ENCODE data around the gene FOXA1.
A peak's percentile ranks its signal among the peaks of the same experiment; 100 is the strongest.

Gene FOXA1

DNA sequence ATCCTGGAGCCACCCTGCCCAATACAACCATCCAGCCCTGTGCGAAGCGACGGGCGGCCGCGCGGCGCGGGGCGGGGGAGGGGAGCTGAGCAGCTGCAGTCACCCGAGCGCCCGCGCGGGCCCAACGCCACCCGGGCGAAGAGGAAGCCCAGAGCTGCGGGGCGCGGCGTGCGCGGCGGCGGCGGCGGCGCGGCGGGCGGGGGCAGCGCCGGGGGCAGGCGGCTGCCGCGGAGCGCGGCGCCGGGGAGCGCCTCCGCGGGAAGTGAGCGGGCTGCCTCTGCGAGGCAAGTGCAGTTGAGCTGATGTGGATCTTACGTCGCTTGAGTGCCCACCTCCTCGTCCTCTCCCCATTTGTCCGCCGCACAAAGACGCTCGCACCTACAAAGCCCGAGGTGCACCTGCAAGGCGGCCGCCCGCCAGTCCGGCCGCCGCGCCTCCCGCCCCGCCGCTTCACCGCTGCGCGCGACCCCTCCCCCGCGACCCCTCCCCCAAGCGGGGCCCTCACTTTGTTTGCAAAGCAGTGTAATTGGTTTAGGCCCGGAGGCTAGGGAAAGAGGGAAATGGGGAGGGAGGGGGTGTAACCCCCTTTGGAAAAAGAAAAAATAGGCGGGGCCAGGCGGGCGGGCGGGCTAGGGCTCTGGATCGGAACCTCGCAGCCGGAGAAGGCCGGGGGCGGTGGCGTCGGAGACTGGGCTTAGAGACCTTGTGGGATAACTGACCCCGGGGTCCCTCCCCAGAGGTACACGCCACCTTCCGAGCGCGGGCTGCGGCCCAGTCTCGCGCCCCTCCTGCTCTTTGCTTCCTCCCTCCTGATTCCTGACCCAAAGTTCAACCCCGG lies at the start of gene FOXA1, which contains the start of gene TTC6:
Gene FOXA1, minus strand, starts transcription at position 279 of the 838 bp plus-strand sequence. Its CDS starts 277 bp downstream, at position 2.
Gene TTC6, plus strand, starts transcription at position 659 of the 838 bp plus-strand sequence. CDS start 26,436 bp downstream, outside the sequence.
- TF ChIP-seq ZFX (IDR thresholded peaks at IDR 0.05; ENCODE audit: borderline replicate concordance) (no peak), CTCF (IDR thresholded peaks at IDR 0.05) (no peak)
- peak within 1 kb of the TSS; percentile 100 for H3K27ac ChIP-seq

- no peak for TF ChIP-seq CTCF (IDR thresholded peaks at IDR 0.05)
- TF ChIP-seq ZFX (IDR thresholded peaks at IDR 0.05; ENCODE audit: borderline replicate concordance), result no peak
- peak overlapping the region; percentile 87 for H3K27ac ChIP-seq
Observed at GRCh38 chr14:37643701-37644100, 48.7 kb upstream of the FOXA1 start.

DNA sequence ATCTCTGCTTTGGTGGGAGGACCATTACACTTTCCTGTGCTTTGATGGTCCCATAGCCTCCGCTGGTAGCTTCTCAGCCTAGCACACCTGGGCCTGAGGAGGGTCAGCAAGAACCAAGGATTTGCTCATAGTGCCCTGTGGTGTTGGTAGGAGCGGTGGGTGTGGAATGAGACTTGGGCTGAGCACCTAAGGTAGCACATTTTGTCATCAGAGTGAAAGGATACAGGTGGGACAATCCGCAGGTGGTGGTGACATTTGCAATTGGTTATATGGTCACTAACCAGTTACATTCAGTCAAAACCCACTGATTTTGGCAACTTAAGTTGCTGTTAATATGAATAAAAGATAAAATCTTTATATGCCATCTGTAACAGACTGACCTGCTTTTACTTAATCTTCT lies 47.1 kb upstream of the FOXA1 start:
- TF ChIP-seq ZFX (IDR thresholded peaks at IDR 0.05; ENCODE audit: borderline replicate concordance) (no peak), CTCF (IDR thresholded peaks at IDR 0.05) (no peak)
- H3K27ac ChIP-seq, result peak overlapping the region; percentile 87

- peak overlapping the region; percentile 87 for H3K27ac ChIP-seq
- TF ChIP-seq ZFX (IDR thresholded peaks at IDR 0.05; ENCODE audit: borderline replicate concordance) (no peak), CTCF (IDR thresholded peaks at IDR 0.05) (no peak)
Observed at GRCh38 chr14:37641117-37641516, 46.1 kb upstream of the FOXA1 start.

GRCh38 chr14:37638599-37638998 lies 43.5 kb upstream of the FOXA1 start:
- no peak for TF ChIP-seq ZFX (IDR thresholded peaks at IDR 0.05; ENCODE audit: borderline replicate concordance)
- TF ChIP-seq CTCF (IDR thresholded peaks at IDR 0.05), result no peak
- peak overlapping the region; percentile 87 for H3K27ac ChIP-seq

GRCh38 chr14:37637341-37637740 lies 42.3 kb upstream of the FOXA1 start:
- TF ChIP-seq ZFX (IDR thresholded peaks at IDR 0.05; ENCODE audit: borderline replicate concordance) (no peak), CTCF (IDR thresholded peaks at IDR 0.05) (no peak)
- H3K27ac ChIP-seq, result no peak overlapping the region

All from 22Rv1 (cell line).